ENCODE data around the gene SLC38A9. TPM values are rescaled to one million over a fixed set of nuclear protein-coding genes. Genes with fewer than 3 reads are reported as not detected.

Gene SLC38A9
- polyA plus RNA-seq, 2 of the 4 experiments (the other 2 are of a cell fraction), result 22.8 to 37.3 TPM

DNA sequence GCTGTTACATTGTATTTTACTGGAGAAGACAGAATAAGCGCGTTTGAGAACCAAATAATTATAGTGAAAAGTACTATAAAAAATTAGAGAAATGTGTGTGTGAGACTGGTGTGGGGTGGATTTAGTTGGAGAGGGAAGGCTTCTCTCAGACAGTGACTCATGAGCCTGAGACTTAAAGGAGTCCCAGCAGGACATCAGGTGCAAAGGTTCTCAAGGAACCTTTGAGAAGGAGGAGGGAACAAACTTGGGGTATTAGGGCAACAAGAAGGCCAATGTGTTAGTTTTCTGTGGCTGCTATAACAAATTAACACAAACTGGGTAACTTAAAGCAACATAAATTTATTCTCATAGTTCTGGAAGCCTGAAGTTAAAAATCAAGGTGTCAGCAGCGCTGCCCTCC is 30.7 kb upstream of the SLC38A9 start (continued):
- TF ChIP-seq HDAC2 (IDR thresholded peaks at IDR 0.05), result no peak
- TF ChIP-seq SMC3 (IDR thresholded peaks at IDR 0.05), result no peak

DNA sequence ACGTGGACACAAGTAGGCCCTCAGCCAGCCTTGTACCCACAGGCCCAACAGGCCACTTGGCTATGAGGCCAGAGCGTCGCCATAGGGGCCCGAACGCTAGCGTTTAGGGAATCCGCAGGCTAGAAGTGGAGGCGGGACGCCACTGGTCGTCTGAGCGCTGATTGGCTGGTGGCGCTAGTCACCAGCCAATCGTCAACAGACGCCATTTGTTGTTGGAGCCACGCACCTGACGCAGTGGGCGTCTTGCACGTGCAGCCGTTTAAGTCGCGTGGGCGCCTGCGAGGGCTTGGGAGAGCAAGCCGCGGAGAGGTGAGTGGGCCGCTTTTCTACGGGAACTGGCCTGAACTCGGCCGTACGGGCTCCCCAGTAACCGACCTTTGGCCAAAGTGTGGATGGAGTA is 25.7 kb upstream of the SLC38A9 start, which contains the start of gene DDX4:
DDX4 (plus strand) TSS at position 269 of the 400 bp plus-strand sequence. CDS start 903 bp downstream, outside the sequence.
- ChIA-PET CTCF (no interaction called here), POLR2A (no interaction called here)
- Histone ChIP-seq H3K4me3 (no peak within 1 kb of the TSS), H3K4me1 (peaks cover 5% of the 10 kb centered on the region), H3K4me2 (no peak within 1 kb of the TSS), H3K27ac (no peak within 1 kb of the TSS), H3K9me3 (no peaks in the 10 kb centered on the region)
- no peak for TF ChIP-seq ZFP36 (IDR thresholded peaks at IDR 0.05; ENCODE audit: borderline replicate concordance, partially characterized antibody)
- TF ChIP-seq HOXB5 (CRISPR knock-in tag; IDR thresholded peaks at IDR 0.05), result no peak
- TF ChIP-seq ATOH8 (CRISPR knock-in tag; IDR thresholded peaks at IDR 0.05; ENCODE audit: low read depth), result no peak
- TF ChIP-seq JUN (IDR thresholded peaks at IDR 0.05), result no peak
- TF ChIP-seq SREBF2 (IDR thresholded peaks at IDR 0.05), result no peak
- TF ChIP-seq PHF8 (IDR thresholded peaks at IDR 0.05; ENCODE audit: borderline replicate concordance, low read depth), result no peak
- no peak for TF ChIP-seq FOSL2 (IDR thresholded peaks at IDR 0.05)
- no peak for TF ChIP-seq FOSL2 (CRISPR knock-in tag; IDR thresholded peaks at IDR 0.05)
- no peak for TF ChIP-seq JUNB (IDR thresholded peaks at IDR 0.05)
- no peak for TF ChIP-seq KDM1A (IDR thresholded peaks at IDR 0.05; ENCODE audit: low read depth)
- no peak for TF ChIP-seq NFE2L2 (conservative IDR thresholded peaks at IDR 0.05; ENCODE audit: low read length)
- no peak for DNase-seq (ENCODE audit: low read depth in 1 of 2, low spot score in 1 of 2)
- no peak for ATAC-seq
- no peak for FAIRE-seq
- 93% methylated on average over 31 of the region's 31 CpGs for WGBS (ENCODE audit: missing lambda C conversion rate)

GRCh38 chr5:55734658-55735057 is 22.5 kb upstream of the SLC38A9 start:
- H3K4me2 ChIP-seq, result no peak overlapping the region
- POLR2A ChIA-PET, result no interaction called here
- H3K4me3 ChIP-seq, result no peak overlapping the region
- H3K27ac ChIP-seq, result no peak overlapping the region
- peak; percentile 39 for FAIRE-seq
- TF ChIP-seq EP300 (IDR thresholded peaks at IDR 0.05), result no peak
- TF ChIP-seq HOXB5 (CRISPR knock-in tag; IDR thresholded peaks at IDR 0.05), result no peak
- TF ChIP-seq MAZ (IDR thresholded peaks at IDR 0.05; ENCODE audit: borderline replicate concordance, low read depth, low read length), result no peak
- TF ChIP-seq TP53 (CRISPR knock-in tag; IDR thresholded peaks at IDR 0.05), result no peak
- no peak for TF ChIP-seq CHD2 (IDR thresholded peaks at IDR 0.05; ENCODE audit: low read length, partially characterized antibody)
- TF ChIP-seq HEYL (CRISPR knock-in tag; IDR thresholded peaks at IDR 0.05), result no peak
- no peak for TF ChIP-seq MYC (IDR thresholded peaks at IDR 0.05; ENCODE audit: borderline replicate concordance, low read length)
- no peak for TF ChIP-seq ZSCAN20 (CRISPR knock-in tag; IDR thresholded peaks at IDR 0.05)
- no peak for TF ChIP-seq ZC3H11A (IDR thresholded peaks at IDR 0.05)
- no peak for TF ChIP-seq MAFK (IDR thresholded peaks at IDR 0.05; ENCODE audit: partially characterized antibody)
- no peak for TF ChIP-seq SMC3 (IDR thresholded peaks at IDR 0.05)
- no peak for TF ChIP-seq PHF8 (IDR thresholded peaks at IDR 0.05; ENCODE audit: borderline replicate concordance, low read depth)
- TF ChIP-seq REST (IDR thresholded peaks at IDR 0.05), result no peak
- no peak for TF ChIP-seq TFCP2L1 (CRISPR knock-in tag; IDR thresholded peaks at IDR 0.05)
- TF ChIP-seq RCOR1 (IDR thresholded peaks at IDR 0.05; ENCODE audit: low read depth, low read length), result no peak
- no peak for TF ChIP-seq ZNF302 (CRISPR knock-in tag; IDR thresholded peaks at IDR 0.05)
- TF ChIP-seq, protein P1, sequence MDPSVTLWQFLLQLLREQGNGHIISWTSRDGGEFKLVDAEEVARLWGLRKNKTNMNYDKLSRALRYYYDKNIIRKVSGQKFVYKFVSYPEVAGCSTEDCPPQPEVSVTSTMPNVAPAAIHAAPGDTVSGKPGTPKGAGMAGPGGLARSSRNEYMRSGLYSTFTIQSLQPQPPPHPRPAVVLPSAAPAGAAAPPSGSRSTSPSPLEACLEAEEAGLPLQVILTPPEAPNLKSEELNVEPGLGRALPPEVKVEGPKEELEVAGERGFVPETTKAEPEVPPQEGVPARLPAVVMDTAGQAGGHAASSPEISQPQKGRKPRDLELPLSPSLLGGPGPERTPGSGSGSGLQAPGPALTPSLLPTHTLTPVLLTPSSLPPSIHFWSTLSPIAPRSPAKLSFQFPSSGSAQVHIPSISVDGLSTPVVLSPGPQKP (IDR thresholded peaks at IDR 0.05; ENCODE audit: low read depth, low read length), result no peak
- no peak for TF ChIP-seq FOXS1 (CRISPR knock-in tag; IDR thresholded peaks at IDR 0.05)
- TF ChIP-seq KDM1A (IDR thresholded peaks at IDR 0.05; ENCODE audit: low read depth), result no peak
- no peaks in the 10 kb centered on the region for H3K9me3 ChIP-seq
- CTCF ChIA-PET, result no interaction called here
- WGBS (ENCODE audit: missing lambda C conversion rate), result 83% methylated on average over 1 of the region's 1 CpG
- DNase-seq (ENCODE audit: low read depth in 1 of 2, low spot score in 1 of 2), result no peak
- ATAC-seq, result no peak
- no peaks in the 10 kb centered on the region for H3K4me1 ChIP-seq

All from A549 (cell line).